GM12801 (cell line): ENCODE data around the gene NOTCH1.

Experiments
- CTCF ChIP-seq: IDR thresholded peaks from one replicate; pipeline ENCODE4 v1.5.1; 2011; ENCODE audit warnings: control low read depth; ENCODE audit not compliant: insufficient read length; ENCODE audit errors: extremely low read depth

The NOTCH1 gene

GRCh38 chr9:136453326-136453725 lies 92.5 kb downstream of the NOTCH1 start:
- TF ChIP-seq CTCF: no peak

- no peak for TF ChIP-seq CTCF
These were observed 94.5 kb downstream of the NOTCH1 start for GRCh38 chr9:136451221-136451877.

GRCh38 chr9:136448655-136449054 lies 97.2 kb downstream of the NOTCH1 start:
- no peak for TF ChIP-seq CTCF

- TF ChIP-seq CTCF: no peak
These were observed 98.6 kb downstream of the NOTCH1 start for GRCh38 chr9:136447173-136447778.

- TF ChIP-seq CTCF: no peak
These were observed 100.0 kb downstream of the NOTCH1 start for GRCh38 chr9:136445799-136446198.
